Upper lobe of left lung (tissue), 6 donors: ENCODE data around the gene PTPRK. TPM values are rescaled to one million over a fixed set of nuclear protein-coding genes. Genes with fewer than 3 reads are reported as not detected.

Source experiments
- ATAC-seq, 2 donors: fragments of 200-7000 bp; cut with Tn5 transposase; one replicate each; pipeline ENCODE4 v1.9.1; 2022; ENCODE audit warnings: mild to moderate bottlenecking in 2 of 2, moderate library complexity in 2 of 2; ENCODE audit not compliant: low FRiP score in 2 of 2
- DNase-seq, 2 donors: peaks; one replicate each; pipeline ENCODE4 v3.0.0-alpha.2; 2019 to 2020
- H3K27ac ChIP-seq, 4 donors: fragments of 200-600 bp; sonication (generic); one replicate each; pipeline ENCODE4 v1.5.1; 2016 to 2019
- H3K27me3 ChIP-seq, 4 donors: fragments of 200-600 bp; sonication (generic); one replicate each; pipeline ENCODE4 v1.5.1; 2017 to 2019
- H3K36me3 ChIP-seq, 4 donors: fragments of 200-600 bp; sonication (generic); one replicate each; pipeline ENCODE4 v1.5.1; 2016 to 2019
- H3K4me1 ChIP-seq, 4 donors: fragments of 200-600 bp; sonication (generic); one replicate each; pipeline ENCODE4 v1.5.1; 2018 to 2019
- H3K4me3 ChIP-seq, 4 donors: fragments of 200-600 bp; sonication (generic); one replicate each; pipeline ENCODE4 v1.5.1; 2017 to 2019; ENCODE audit warnings: mild to moderate bottlenecking in 2 of 4, moderate library complexity in 1 of 4
- H3K9me3 ChIP-seq, 4 donors: fragments of 200-600 bp; sonication (generic); one replicate each; pipeline ENCODE4 v1.5.1; 2018 to 2019
- EP300 ChIP-seq, 4 donors: sonication (generic); formaldehyde crosslinking; IDR thresholded peaks; one replicate each; pipeline ENCODE4 v1.5.1; 2017; ENCODE audit warnings: antibody characterized with exemption in 4 of 4, control low read depth in 2 of 4
- POLR2A ChIP-seq, 4 donors: fragments of 450-650 bp; IDR thresholded peaks; one replicate each; pipeline ENCODE4 v1.5.1; 2016 to 2017; ENCODE audit warnings: antibody characterized with exemption in 4 of 4, mild to moderate bottlenecking in 2 of 4
- POLR2AphosphoS5 ChIP-seq, 2 donors: sonication (generic); formaldehyde crosslinking; IDR thresholded peaks; one replicate each; pipeline ENCODE4 v1.5.1; 2017; ENCODE audit warnings: antibody characterized with exemption in 2 of 2
- WGBS, 2 donors: methylation state at CpG; one replicate each; pipeline ENCODE4 v1.1.5; 2017 to 2018; 5-methylcytosine and 5-hydroxymethylcytosine counted together
- total RNA-seq, 6 donors: library from RNA; depleted of rRNA in 4 of 6; stranded (reverse); fragments of >200 nt in 4 of 6; gene quantifications; one replicate each; pipeline versions ENCODE4 v1.1.0 to v1.2.1, GENCODE V29; 2016 to 2021
- TF ChIP-seq, protein P1 (sequence below), 6 experiments: fragments of 450-650 bp in 4 of 6; fragments of 200-600 bp in 2 of 6; sonication (generic) in 2 of 6; IDR thresholded peaks; one replicate each; pipeline ENCODE4 v1.5.1; 2016 to 2019; ENCODE audit warnings: antibody characterized with exemption in 6 of 6
- donor health status: DM: no; HTN: no; CAD: no; lungs with moderate emphysema.
- donor health status: DM: no; HTN: yes; CAD: no; lungs with severe emphysema.

PTPRK gene
- total RNA-seq, 6 donors from 2014 or later: 42.7 to 97.4 (median 65.2) TPM

DNA sequence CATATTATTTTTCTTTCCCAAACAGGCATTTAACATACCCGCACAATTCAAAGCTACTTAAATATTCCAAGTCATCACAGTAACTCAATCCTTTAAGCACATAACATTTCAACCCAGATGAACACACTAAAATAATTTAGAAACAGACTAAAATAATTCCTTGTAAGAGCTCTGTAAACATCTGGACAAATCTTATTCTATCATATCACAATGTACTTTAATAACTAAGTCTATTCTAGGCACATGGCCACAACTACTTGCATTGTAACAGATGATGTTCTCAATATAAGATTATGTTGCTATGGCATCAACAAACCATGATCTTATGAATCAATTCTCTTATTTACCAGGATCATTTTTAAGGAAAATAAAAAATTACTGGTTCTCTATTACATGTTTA, 496.4 kb downstream of the PTPRK start:
- H3K9me3 ChIP-seq: no peaks in the 10 kb centered on the region
- H3K4me1 ChIP-seq: no peaks in the 10 kb centered on the region
- no peaks in the 10 kb centered on the region for H3K36me3 ChIP-seq
- ATAC-seq (no peak), DNase-seq (no peak)
- TF ChIP-seq EP300 (IDR thresholded peaks at IDR 0.05): no peak
- no peak for TF ChIP-seq POLR2A (IDR thresholded peaks at IDR 0.05)
- TF ChIP-seq, protein P1, sequence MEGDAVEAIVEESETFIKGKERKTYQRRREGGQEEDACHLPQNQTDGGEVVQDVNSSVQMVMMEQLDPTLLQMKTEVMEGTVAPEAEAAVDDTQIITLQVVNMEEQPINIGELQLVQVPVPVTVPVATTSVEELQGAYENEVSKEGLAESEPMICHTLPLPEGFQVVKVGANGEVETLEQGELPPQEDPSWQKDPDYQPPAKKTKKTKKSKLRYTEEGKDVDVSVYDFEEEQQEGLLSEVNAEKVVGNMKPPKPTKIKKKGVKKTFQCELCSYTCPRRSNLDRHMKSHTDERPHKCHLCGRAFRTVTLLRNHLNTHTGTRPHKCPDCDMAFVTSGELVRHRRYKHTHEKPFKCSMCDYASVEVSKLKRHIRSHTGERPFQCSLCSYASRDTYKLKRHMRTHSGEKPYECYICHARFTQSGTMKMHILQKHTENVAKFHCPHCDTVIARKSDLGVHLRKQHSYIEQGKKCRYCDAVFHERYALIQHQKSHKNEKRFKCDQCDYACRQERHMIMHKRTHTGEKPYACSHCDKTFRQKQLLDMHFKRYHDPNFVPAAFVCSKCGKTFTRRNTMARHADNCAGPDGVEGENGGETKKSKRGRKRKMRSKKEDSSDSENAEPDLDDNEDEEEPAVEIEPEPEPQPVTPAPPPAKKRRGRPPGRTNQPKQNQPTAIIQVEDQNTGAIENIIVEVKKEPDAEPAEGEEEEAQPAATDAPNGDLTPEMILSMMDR (IDR thresholded peaks at IDR 0.05): no peak
- TF ChIP-seq POLR2AphosphoS5 (IDR thresholded peaks at IDR 0.05): no peak
- no peaks in the 10 kb centered on the region for H3K27me3 ChIP-seq
- H3K27ac ChIP-seq: no peak overlapping the region
- WGBS, 2 donors: 98 to 100% methylated on average over 1 of the region's 1 CpG
- H3K4me3 ChIP-seq: no peak overlapping the region

DNA sequence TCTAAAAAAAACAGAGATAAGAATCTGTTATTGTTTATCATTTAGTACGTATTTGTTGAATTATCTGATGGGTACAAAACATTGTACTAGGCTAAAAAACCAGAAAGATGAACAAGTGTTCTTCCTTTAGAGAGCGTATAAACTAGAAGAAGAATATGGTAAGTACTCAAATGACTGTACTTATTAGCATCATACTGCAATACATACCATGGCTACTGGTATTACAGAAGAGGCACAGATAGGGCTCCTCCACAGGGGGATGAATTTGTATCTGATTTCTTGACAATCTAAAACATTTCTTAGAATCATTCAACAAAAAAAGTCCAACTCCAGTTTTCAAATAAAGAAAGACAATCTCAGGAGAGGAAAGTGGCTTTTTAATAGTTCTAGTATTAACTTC, 501.6 kb downstream of the PTPRK start:
- no peak for DNase-seq
- TF ChIP-seq POLR2AphosphoS5 (IDR thresholded peaks at IDR 0.05) (no peak), EP300 (IDR thresholded peaks at IDR 0.05) (no peak), POLR2A (IDR thresholded peaks at IDR 0.05) (no peak)
- TF ChIP-seq, protein P1 (IDR thresholded peaks at IDR 0.05): no peak
- WGBS, 2 donors: 84 to 86% methylated on average over 2 of the region's 2 CpGs

DNA sequence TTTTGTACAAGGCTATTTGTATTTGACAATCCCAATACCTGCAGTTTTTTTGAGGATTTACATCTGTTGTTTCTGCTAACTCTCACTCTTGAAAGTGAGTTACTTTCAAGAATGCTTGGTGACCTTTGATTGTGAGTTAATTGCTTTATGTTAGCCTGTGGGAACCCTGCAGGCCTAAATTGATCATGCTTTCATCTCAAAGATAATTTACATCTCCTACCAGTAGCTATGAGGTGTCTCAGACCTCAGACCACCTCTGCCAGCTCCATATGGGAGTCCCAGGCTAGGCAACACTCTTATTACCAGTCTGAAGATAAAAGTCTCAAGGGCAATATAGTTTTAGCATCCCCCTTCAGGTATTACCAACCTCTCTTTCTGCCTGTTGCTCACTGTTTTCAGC, 503.1 kb downstream of the PTPRK start:
- no peak overlapping the region for H3K27ac ChIP-seq
- ATAC-seq: no peak
- TF ChIP-seq POLR2A (IDR thresholded peaks at IDR 0.05) (no peak), POLR2AphosphoS5 (IDR thresholded peaks at IDR 0.05) (no peak), EP300 (IDR thresholded peaks at IDR 0.05) (no peak)
- TF ChIP-seq, protein P1 (IDR thresholded peaks at IDR 0.05): no peak
- H3K4me1 ChIP-seq: no peaks in the 10 kb centered on the region
- no peaks in the 10 kb centered on the region for H3K36me3 ChIP-seq
- H3K27me3 ChIP-seq: no peaks in the 10 kb centered on the region
- no peak overlapping the region for H3K4me3 ChIP-seq
- H3K9me3 ChIP-seq: no peaks in the 10 kb centered on the region
- DNase-seq: no peak

More for the DNA sequence above, 501.6 kb downstream of the PTPRK start:
- no peaks in the 10 kb centered on the region for H3K9me3 ChIP-seq
- H3K4me1 ChIP-seq: no peaks in the 10 kb centered on the region
- ATAC-seq: no peak
- H3K36me3 ChIP-seq: no peaks in the 10 kb centered on the region
- H3K4me3 ChIP-seq: no peak overlapping the region
- H3K27ac ChIP-seq: no peak overlapping the region
- H3K27me3 ChIP-seq: no peaks in the 10 kb centered on the region

DNA sequence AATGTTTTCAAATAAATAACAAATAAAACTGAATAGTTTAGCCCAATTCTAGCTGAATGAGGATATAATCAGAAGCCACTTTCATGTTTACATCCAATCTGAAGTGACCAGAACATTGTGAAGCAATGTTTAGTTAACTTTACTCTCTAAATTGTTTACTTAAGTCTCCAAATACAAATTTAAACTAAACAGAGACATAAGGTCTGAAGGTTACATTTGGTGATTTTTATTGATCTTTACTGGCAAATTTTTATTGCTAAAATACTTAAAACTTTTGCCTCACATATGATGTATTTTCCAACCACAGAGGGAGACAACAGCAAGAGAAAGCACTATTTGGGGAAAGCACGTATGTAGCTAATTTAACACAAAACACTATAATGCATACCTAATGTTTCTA, 512.7 kb downstream of the PTPRK start:
- WGBS, 2 donors: 73 to 84% methylated on average over 1 of the region's 1 CpG
- no peak overlapping the region for H3K27ac ChIP-seq
- peaks cover 0 to 2% (median 0%) of the 10 kb centered on the region in 4 donors for H3K36me3 ChIP-seq
- H3K27me3 ChIP-seq: no peaks in the 10 kb centered on the region
- ATAC-seq: no peak
- H3K4me1 ChIP-seq: peaks cover 0 to 3% (median 0%) of the 10 kb centered on the region in 4 donors
- H3K9me3 ChIP-seq: no peaks in the 10 kb centered on the region
- no peak for DNase-seq
- TF ChIP-seq EP300 (IDR thresholded peaks at IDR 0.05): no peak
- no peak overlapping the region for H3K4me3 ChIP-seq

DNA sequence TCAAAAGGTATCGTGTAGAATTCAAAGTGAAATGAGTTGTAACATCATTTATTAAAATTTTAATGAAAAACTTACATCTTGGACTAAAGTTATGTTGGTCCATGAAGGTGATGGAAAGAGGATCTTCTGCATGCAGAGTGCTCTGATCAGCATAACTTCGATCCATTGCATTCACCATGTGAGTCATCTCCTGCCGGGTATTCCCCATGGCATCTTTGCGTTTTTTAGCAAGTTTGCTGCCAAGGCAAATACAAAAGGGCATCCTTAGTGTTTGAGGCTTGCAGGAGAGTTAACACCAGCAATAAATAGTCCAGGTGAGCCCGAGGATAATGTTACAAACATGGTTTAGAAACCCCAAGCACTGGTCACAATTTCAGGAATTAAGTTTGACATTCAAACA, 515.4 kb downstream of the PTPRK start:
- Histone ChIP-seq H3K27ac (no peak overlapping the region), H3K36me3 (peaks cover 0 to 2% (median 0%) of the 10 kb centered on the region in 4 donors), H3K4me3 (no peak overlapping the region), H3K9me3 (no peaks in the 10 kb centered on the region), H3K27me3 (no peaks in the 10 kb centered on the region), H3K4me1 (peaks cover 0 to 3% (median 0%) of the 10 kb centered on the region in 4 donors)
- DNase-seq (no peak), ATAC-seq (no peak)
- TF ChIP-seq POLR2AphosphoS5 (IDR thresholded peaks at IDR 0.05): no peak
- TF ChIP-seq, protein P1 (IDR thresholded peaks at IDR 0.05): no peak
- no peak for TF ChIP-seq POLR2A (IDR thresholded peaks at IDR 0.05)
- no peak for TF ChIP-seq EP300 (IDR thresholded peaks at IDR 0.05)
- 87 to 92% methylated on average over 5 of the region's 5 CpGs for WGBS, 2 donors
